ENCODE measurements around the gene SLC12A6. TPM values are rescaled to one million over a fixed set of nuclear protein-coding genes. Genes with fewer than 3 reads are reported as not detected.
A peak's percentile ranks its signal among the peaks of the same experiment; 100 is the strongest.

SLC12A6 gene
- total RNA-seq, 2 experiments from 2014 or later: 58.5 to 58.7 TPM

- POLR2A ChIA-PET: interaction anchor here (1.3 to 7.4 kb wide), 5 partner anchors 9 to 47 kb away, joined by 3 to 127 read pairs (median 3); partner anchors contain the start of genes NOP10, NUTM1 and SLC12A6
- Histone ChIP-seq H3K27ac (ENCODE audit: low read depth in 1 of 2, low read length in 2 of 2) (no peak overlapping the region), H3K36me3 (ENCODE audit: insufficient read depth, low read length) (no peaks in the 10 kb centered on the region), H3K27me3 (ENCODE audit: control insufficient read depth in 1 of 2, insufficient read depth in 2 of 2, low read length in 2 of 2) (no peaks in the 10 kb centered on the region), H3K9me3 (ENCODE audit: control insufficient read depth in 1 of 2, insufficient read depth in 1 of 2, low read length in 2 of 2) (no peaks in the 10 kb centered on the region), H3K4me3 (ENCODE audit: low read length) (no peak overlapping the region), H3K4me1 (ENCODE audit: insufficient read depth, low read length) (peaks cover 16% of the 10 kb centered on the region)
- Mint-ChIP-seq H3K9me3 (no peaks in the 10 kb centered on the region), H3K4me3 (no peak overlapping the region), H3K4me1 (ENCODE audit: low read depth) (peaks cover 69% of the 10 kb centered on the region), H3K27me3 (no peaks in the 10 kb centered on the region), H3K27ac (no peak overlapping the region), H3K36me3 (ENCODE audit: low read depth) (no peaks in the 10 kb centered on the region)
- ATAC-seq (ENCODE audit: poor library complexity) (no peak), DNase-seq (no peak)
- TF ChIP-seq, protein P1, sequence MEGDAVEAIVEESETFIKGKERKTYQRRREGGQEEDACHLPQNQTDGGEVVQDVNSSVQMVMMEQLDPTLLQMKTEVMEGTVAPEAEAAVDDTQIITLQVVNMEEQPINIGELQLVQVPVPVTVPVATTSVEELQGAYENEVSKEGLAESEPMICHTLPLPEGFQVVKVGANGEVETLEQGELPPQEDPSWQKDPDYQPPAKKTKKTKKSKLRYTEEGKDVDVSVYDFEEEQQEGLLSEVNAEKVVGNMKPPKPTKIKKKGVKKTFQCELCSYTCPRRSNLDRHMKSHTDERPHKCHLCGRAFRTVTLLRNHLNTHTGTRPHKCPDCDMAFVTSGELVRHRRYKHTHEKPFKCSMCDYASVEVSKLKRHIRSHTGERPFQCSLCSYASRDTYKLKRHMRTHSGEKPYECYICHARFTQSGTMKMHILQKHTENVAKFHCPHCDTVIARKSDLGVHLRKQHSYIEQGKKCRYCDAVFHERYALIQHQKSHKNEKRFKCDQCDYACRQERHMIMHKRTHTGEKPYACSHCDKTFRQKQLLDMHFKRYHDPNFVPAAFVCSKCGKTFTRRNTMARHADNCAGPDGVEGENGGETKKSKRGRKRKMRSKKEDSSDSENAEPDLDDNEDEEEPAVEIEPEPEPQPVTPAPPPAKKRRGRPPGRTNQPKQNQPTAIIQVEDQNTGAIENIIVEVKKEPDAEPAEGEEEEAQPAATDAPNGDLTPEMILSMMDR (IDR thresholded peaks at IDR 0.05): no peak
- intact Hi-C loops (cut with DNase I, micrococcal nuclease): no loop called here
- CTCF ChIA-PET: interaction anchor here (1.0 kb wide), 1 partner anchor 18 kb away, joined by 3 read pairs; the partner anchor contains the start of genes NOP10 and NUTM1
Observed at GRCh38 chr15:34324933-34325332, 12.6 kb downstream of the SLC12A6 start.

DNA sequence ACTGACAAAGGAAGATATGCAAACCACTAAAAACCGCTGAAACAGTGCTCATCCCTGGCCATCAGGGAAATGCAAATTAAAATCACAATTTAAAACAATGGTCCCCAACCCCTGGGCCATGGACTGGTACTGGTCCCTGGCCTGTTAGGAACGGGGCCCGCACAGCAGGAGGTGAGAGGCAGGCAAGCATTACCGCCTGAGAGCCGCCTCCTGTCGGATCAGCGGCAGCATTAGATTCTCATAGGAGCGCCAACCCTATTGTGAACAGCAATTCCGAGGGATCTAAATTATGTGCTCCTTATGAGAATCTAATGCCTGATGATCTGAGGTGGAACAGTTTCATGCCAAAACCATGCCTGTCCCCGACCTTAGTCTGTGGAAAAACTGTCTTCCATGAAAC, 14.4 kb downstream of the SLC12A6 start:
- TF ChIP-seq, protein P1 (IDR thresholded peaks at IDR 0.05): no peak
- H3K36me3 ChIP-seq (ENCODE audit: insufficient read depth, low read length): no peaks in the 10 kb centered on the region
- CTCF ChIA-PET: no interaction called here
- H3K4me3 ChIP-seq (ENCODE audit: low read length): no peak overlapping the region
- POLR2A ChIA-PET: no interaction called here
- H3K36me3 Mint-ChIP-seq (ENCODE audit: low read depth): peaks cover 7% of the 10 kb centered on the region
- no peaks in the 10 kb centered on the region for H3K27me3 Mint-ChIP-seq
- peak overlapping the region; percentile 20 for H3K4me3 Mint-ChIP-seq
- no peaks in the 10 kb centered on the region for H3K9me3 ChIP-seq (ENCODE audit: control insufficient read depth in 1 of 2, insufficient read depth in 1 of 2, low read length in 2 of 2)
- ATAC-seq (ENCODE audit: poor library complexity) (no peak), DNase-seq (no peak)
- H3K4me1 ChIP-seq (ENCODE audit: insufficient read depth, low read length): peaks cover 15% of the 10 kb centered on the region
- peak overlapping the region; percentile 9 for H3K27ac Mint-ChIP-seq
- peaks cover 67% of the 10 kb centered on the region for H3K4me1 Mint-ChIP-seq (ENCODE audit: low read depth)
- H3K9me3 Mint-ChIP-seq: no peaks in the 10 kb centered on the region
- no peaks in the 10 kb centered on the region for H3K27me3 ChIP-seq (ENCODE audit: control insufficient read depth in 1 of 2, insufficient read depth in 2 of 2, low read length in 2 of 2)
- intact Hi-C loops (cut with DNase I, micrococcal nuclease): no loop called here
- H3K27ac ChIP-seq (ENCODE audit: low read depth in 1 of 2, low read length in 2 of 2): no peak overlapping the region

DNA sequence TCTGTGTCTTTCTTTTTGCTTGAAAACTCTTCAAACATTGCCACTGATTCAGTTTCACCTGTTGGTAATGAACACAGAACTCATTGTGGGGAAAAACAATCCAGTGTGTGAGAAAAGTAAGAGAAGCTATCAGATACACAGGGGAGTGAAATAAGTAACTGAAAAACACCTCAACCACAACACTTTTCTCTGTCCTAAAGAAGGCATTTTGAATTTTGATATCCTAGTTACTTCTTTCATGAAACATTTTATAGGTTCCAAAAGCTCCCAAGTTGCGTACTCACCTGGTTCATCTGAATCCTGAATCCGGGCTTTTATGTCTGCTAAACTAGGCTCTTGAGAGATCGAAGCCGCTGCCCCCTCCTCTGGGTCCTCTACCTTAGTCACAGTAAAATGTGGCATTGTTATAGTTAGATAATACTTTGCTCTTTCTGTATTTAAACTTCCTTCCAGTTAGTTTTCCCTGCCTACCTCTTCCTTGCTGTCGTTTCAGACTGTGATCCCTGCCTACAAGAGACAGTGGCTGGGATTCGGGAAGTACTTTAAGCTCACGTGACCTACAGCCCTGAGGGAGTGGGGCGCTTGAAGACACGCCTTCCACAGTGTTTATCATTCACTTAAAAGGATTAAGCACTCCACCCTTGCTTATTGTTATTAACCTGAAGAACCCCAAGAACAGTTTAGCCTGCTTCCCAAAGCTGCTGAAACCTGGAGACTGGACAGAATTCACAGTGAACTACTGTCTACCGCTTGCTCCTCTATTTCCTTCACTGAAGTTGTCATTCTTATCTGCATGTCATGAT, 19.1 kb downstream of the SLC12A6 start:
- ATAC-seq (ENCODE audit: poor library complexity) (peak; percentile 85), DNase-seq (peak in 7 of 14 experiments; percentile 12 to 62 (median 45))
- H3K4me1 ChIP-seq (ENCODE audit: insufficient read depth, low read length): peaks cover 16% of the 10 kb centered on the region
- H3K36me3 Mint-ChIP-seq (ENCODE audit: low read depth): peaks cover 30% of the 10 kb centered on the region
- no peaks in the 10 kb centered on the region for H3K27me3 ChIP-seq (ENCODE audit: control insufficient read depth in 1 of 2, insufficient read depth in 2 of 2, low read length in 2 of 2)
- intact Hi-C loops (cut with DNase I, micrococcal nuclease): loop anchor here in 1 of 2 experiments (2.0 to 5.0 kb wide), 2 partner anchors 18 to 36 kb away; partner anchors contain the start of gene SLC12A6
- peak overlapping the region; percentile 97 for H3K27ac Mint-ChIP-seq
- ChIA-PET POLR2A (interaction anchor here (0.6 to 4.7 kb wide), 10 partner anchors 9 to 196 kb away, joined by 3 to 73 read pairs (median 7); partner anchors contain the start of genes LPCAT4, NOP10, NUTM1 and SLC12A6), CTCF (interaction anchor here (1.0 to 2.2 kb wide), 3 partner anchors 9 to 49 kb away, joined by 3 to 9 read pairs (median 3); partner anchors contain the start of gene LPCAT4)
- H3K4me3 ChIP-seq (ENCODE audit: low read length): peak overlapping the region; percentile 69
- H3K27ac ChIP-seq (ENCODE audit: low read depth in 1 of 2, low read length in 2 of 2): peak overlapping the region; percentile 11 to 38
- TF ChIP-seq, protein P1 (IDR thresholded peaks at IDR 0.05): no peak
- no peaks in the 10 kb centered on the region for H3K27me3 Mint-ChIP-seq
- no peaks in the 10 kb centered on the region for H3K9me3 Mint-ChIP-seq
- peak overlapping the region; percentile 99 for H3K4me3 Mint-ChIP-seq
- H3K9me3 ChIP-seq (ENCODE audit: control insufficient read depth in 1 of 2, insufficient read depth in 1 of 2, low read length in 2 of 2): no peaks in the 10 kb centered on the region
- H3K36me3 ChIP-seq (ENCODE audit: insufficient read depth, low read length): peaks cover 6% of the 10 kb centered on the region
- H3K4me1 Mint-ChIP-seq (ENCODE audit: low read depth): peaks cover 74% of the 10 kb centered on the region
